HG03103 (cell line): Measurements from ENCODE around the gene ST8SIA6.

ENCODE experiments used
- ATAC-seq: cut with Tn5 transposase; IDR thresholded peaks from one replicate; pipeline ENCODE4 v1.9.1; 2021; ENCODE audit warnings: low read depth; ENCODE audit not compliant: unreplicated experiment

Gene ST8SIA6

DNA sequence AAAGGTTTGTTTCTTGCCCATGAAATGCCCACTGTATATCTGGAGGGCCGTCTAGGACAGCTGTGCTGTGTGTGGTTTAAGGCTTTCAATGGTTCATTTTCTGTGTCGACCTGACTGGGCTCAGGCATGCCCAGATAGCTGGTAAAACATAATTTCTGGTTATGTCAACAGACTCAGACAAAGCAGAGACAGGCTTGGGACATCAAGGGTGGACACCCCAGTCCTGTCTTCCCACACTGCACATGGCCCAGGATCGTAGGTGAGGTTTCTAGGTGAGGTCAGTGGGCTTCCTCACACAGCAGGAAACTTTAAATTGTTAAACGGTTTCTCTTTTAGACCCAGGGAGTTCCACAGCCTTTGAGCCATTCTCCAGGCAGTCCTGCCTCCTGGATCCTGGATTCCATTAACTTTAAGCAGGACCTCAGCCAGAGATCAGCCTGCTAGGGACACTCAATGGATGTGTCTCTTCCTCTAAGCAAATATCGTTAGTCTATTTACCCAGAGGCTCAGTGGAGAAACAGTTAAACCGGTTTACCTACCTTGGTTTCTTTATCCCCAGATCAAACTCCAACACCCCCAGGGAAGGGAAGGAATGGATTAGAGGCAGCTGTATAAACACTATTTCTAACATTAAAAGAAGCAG is 66.4 kb downstream of the ST8SIA6 start:
- no peak for ATAC-seq

DNA sequence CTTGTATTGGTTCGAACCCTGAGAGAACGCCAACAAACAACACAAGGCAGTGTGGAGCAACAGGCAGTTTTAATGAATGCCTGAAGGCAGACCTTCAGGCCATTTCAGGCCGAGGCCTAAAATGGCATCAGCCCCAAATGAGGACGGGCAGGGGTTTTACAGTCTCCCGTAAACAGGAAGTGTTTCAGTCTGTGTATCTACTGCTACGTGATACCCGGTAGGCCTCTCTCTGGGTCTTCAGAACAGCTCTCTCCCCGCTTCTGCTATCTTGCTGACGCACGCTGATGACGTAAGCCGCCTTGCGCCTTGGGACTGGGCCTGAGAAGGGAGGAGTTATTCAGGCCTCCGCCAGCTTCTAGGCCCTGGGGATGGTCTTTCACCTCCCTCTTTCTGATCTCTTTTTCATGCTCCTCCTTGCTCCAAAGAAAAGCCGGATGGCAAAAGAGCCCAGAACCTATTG is 67.7 kb downstream of the ST8SIA6 start:
- ATAC-seq: no peak

DNA sequence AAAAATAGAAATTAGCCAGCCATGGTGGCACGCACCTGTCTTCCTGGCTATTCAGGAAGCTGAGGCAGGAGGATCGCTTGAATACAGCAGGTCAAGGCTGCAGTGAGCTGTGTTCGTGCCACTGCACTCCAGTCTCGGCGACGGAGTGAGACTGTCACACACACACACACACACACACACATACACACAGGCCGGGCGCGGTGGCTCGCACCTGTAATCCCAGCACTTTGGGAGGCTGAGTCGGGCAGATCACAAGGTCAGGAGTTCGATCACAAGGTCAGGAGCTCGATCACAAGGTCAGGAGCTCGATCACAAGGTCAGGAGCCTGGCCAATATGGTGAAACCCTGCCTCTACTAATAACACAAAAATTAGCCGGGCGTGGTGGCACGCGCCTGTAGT is 68.4 kb downstream of the ST8SIA6 start:
- ATAC-seq: no peak

DNA sequence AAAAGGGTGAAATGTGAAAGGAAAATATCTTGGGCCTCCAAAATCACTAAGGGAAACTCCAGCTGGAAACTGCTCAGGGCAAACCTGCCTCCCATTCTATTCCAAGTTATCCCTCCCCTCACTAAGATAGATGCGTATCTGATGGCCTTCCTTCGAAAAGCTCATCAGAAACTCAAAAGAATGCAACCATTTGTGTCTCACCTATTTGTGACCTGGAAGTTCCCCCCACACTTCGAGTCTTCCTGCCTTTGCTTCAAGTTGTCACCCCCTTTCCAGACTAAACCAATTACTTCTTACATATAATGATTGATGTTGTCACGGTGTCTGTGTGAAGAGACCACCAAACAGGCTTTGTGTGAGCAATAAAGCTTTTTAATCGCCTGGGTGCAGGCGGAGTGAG is 69.3 kb downstream of the ST8SIA6 start:
- no peak for ATAC-seq

DNA sequence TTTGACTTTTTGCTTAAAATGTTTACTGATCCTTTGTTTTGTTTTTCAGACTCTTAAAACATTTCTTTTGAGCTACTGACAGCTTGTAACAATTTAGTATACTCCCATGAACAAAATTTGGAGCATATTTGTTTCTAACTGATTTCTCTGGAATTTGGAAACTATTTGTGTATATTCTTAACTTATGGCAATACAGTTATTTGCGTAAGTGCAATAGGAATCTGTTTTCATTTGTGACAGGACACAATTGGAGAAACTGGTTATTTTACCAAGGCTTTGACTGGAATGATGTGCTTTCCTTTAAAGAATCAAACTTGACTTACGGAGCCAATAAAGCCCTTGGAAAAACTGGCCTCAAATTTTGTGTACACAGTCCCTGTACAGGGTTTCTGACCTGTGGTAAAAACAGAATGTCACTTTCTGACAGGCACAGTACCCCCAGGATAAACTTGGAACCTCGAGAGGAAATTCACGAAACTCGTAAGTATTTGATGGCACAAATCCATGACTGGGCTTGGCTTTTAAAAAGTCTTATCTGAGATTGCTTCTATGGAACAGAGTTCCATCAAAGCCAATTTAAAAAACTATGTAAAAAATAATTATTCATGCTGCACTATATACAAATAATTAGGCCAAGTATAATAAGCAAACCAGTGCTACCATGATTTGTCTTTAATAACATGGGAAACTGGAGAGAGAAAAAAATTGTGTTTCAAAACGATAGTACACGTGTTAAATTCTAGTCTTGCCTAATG is 70.4 kb downstream of the ST8SIA6 start:
- ATAC-seq: no peak

DNA sequence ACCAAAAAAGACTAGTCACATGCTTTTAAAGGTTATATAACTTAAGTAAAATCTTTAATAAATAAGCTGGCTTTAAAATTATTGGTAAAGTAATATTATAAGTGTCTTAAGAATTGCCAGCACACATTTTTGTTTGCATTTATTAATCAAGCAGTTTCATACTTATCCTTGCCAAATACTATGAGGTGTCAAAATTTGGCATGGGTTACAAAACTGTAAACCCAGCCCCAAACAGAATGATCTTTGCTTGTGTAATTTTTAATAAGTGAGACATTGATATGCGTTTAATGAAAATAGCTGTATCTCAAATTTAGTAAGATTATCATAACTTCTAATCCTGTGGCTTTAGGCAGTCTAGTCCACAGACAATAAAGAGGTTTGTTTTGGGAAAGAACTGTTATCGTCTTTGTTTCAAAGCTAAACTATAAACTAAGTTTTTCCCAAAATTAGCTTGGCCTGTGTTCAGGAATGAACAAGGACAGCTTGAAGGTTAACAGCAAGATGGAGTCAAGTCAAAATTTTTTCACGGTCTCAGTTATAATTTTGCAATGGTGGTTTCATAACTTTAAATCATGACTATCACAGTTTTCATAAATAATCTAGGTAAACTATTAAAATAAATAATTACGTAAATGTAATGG is 72.8 kb downstream of the ST8SIA6 start:
- ATAC-seq: no peak

DNA sequence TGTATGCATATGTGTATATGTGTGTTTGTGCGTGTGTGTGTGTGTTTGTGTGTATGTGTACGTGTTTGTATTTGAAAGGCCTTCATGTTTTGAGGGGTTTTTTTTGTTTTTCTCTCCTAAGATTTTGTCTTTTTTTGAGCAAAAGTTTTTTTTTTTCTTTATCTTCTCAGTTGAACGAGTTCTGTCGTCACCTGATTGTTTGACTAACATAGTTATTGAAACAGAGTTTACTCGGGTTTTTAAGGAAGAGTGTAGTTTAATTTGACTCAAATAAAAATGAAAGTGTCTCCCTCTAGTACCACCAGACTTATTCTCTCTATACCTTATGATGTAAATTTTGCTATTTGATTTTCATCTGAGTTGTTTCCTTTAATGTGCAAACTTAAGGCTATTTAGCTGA is 73.5 kb downstream of the ST8SIA6 start:
- no peak for ATAC-seq

DNA sequence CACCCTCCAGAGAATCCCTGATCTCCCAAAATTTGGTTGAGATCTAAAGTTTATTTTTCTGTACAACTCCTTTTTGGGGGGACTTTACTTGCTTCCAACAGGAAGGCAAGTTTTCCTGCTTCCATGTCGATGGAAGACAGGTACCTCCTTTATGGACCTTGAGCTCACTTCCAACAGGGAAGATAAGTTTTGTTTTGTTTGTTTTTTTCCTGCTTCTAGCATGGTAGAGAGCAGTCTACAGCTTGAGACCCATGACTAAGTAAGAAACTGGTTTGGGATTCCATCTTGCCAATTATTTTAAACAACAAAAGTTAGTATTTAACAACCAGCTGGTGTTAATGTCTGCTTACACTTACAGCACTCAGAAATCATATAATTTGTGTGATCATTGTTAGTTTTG is 74.4 kb downstream of the ST8SIA6 start:
- ATAC-seq: no peak

DNA sequence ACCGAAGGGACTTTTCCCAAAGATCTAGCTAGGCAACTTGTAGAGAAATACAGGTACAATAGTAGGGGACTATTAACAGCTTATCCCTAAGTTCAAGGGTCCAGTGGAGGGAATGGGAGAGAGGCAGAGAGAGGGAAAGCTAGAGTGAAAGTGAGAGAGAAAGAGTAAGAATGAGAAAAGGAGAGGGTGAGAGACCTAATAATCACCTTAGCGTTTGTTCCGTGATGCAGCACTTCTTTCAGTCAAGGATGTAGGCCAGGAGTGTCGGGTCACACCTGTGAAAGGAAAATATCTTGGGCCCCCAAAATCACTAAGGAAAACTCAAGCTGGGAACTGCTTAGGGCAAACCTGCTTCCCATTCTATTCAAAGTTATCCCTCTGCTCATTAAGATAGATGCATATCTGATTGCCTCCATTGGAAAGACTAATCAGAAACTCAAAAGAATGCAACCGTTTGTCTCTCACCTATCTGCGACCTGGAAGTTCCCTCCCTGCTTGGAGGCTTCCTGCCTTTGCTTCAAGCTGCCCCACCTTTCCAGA is 75.2 kb downstream of the ST8SIA6 start:
- no peak for ATAC-seq

DNA sequence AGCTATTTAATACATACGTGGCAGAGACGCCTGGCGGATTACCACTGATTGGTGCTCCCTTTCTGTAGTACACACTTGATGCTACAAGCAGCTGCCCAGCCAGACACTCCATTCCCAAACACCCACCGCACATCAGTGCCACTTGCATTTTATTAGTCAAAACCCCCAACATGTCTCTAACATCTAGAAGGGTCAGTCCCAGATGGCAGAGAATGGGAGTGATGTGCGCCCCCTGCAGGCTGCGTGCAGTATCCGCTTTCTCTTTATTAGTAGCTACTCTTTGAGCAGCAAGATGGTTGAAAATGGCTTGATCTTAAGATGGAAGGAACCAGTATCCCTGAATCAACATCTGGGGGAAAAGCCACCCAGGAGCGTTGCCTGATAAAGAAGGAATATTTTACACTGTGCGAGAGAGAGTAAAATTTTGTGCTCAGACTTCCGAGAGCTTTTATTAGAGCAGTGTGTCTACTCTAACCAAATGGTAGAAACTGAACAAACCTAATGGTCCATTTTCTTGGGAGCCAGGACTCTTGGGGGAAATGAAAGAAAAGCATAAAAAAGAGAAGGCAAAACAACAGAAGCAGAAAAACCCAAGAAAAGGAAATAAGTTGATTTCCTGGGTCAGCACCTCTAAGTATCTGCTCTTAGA is 78.3 kb downstream of the ST8SIA6 start:
- peak; percentile 65 for ATAC-seq

DNA sequence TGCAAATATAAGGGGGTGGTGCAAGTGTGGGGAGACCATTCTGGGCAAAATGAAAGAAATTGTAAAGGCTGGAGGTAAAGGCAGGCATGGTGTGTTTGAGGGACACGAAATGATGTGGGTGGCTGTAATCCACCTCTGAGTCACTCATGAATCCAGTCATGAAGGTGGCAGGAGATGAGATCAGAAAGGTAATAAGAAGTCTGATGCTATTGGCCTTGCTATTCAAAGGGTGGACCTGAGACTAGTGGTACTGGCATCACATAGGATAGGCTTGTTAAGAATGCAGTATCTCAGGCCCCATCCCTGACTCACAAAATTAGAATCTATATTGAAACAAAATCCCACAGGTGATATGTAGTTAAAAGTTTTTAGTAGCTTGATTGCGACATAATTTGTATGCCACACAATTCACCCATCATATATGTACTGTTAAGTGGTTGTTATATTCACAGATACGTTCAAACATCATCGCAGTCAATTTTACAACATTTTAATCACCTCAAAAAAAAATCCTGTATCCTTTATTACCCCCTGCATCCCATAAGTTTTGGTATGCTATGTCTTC is 85.6 kb downstream of the ST8SIA6 start:
- ATAC-seq: no peak

DNA sequence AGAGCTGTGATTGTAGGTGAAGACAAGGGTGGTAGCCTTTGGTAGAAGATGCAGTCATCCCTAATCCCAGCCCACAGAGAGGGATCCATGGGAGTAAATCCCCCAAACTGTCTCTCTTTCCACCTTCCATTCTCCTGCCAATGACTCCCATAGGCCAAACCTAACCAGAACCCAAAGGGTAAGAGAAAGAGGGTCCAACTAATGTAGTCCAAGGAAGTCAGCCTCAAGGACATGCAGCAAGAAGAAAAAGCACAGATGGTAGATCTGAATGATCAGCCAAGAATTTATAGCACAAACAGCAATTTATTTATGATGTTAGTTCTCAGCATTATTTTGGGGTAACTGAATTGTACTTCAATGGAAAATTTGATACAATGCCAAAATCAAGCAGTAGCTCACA is 87.7 kb downstream of the ST8SIA6 start:
- no peak for ATAC-seq

DNA sequence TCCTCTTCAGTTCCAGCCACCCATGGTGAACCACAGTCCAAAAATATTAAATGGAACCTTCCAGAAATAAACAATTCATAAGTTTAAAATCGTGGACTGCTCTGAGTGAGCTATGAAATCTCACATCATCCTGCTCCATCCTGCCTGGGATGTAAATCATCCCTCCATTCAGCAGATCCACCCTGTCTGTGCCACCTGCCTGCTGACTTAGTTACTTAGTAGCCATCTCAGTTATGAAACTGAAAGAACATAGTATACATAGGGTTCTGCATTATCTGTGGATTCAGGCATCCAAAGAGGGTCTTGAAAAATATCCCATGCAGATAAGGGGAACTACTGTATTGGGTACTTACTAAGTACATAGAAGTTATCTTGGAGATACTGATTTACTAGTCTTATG is 89.0 kb downstream of the ST8SIA6 start:
- ATAC-seq: no peak

DNA sequence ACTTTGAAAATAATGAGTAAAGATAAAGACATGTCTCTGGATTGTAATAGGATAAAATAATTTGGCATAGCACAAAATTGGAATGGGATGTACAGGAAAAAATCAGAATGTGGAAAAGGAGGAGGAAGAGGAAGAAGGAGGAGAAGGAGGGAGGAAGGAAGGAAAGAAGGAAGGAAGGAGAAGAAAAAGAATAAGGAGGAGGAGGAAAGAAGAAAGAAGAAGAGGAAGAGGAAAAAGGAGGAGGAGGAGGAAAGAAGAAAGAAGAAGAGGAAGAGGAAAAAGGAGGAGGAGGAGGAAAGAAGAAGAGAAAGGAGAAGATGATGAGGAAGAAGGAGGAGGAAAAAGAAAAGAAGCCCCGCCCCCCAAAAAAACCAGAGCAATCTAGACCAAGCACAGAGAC is 95.9 kb downstream of the ST8SIA6 start:
- no peak for ATAC-seq

DNA sequence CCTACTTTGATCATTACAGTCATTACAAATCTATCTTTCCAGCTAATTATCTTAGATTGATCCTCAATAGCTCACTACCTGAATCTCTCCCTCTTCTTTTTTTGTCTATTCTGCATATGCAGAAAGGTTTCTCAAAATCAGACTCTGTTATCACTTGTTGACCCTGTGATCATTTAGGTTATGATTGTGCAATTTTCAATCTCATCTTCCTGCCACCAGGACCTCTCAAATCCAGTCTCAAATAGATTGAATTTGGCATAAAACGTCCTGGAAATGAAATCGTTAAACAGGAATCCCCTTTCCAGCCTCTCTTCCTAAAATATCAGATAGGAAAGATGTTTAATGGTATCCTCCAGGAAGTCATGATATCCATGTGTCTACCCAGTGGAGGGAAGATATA is 96.6 kb downstream of the ST8SIA6 start:
- no peak for ATAC-seq

DNA sequence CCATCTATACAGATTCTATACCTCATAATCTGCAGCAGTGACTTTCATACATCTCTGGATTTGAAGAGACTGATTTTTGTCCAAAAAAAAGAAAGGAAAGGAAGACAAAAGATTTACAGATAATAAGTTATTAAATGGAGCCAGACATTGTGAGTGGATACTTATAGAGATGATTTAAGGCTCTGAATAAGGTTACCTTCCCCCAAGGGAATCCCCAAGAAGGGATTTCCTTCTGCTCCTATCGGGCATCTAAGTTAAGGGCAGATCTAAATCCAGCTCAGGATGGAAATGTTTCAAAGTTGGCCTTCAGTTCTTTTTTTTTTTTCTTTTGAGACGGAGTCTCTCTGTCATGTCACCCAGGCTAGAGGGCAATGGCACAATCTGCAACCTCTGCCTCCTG is 97.6 kb downstream of the ST8SIA6 start:
- no peak for ATAC-seq

DNA sequence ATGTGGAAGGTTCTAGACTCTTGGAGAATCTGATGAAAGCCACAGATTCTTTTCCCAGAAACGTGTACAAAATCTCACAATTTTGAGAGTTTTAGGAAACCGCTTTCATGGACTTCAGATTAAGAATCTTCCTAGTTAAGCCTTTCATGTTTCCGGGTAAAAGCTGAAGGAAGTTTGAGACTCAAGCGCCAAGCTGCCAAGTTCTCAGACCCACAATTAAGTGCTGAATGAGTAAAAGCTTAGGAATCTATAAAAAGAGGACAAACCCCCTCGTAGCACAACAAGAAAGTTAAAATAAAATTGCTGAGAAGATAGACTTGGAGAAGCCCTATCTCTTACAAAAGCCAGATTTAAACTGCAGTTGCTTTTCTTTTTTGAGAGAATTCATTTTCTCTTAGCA is 99.6 kb downstream of the ST8SIA6 start:
- no peak for ATAC-seq

DNA sequence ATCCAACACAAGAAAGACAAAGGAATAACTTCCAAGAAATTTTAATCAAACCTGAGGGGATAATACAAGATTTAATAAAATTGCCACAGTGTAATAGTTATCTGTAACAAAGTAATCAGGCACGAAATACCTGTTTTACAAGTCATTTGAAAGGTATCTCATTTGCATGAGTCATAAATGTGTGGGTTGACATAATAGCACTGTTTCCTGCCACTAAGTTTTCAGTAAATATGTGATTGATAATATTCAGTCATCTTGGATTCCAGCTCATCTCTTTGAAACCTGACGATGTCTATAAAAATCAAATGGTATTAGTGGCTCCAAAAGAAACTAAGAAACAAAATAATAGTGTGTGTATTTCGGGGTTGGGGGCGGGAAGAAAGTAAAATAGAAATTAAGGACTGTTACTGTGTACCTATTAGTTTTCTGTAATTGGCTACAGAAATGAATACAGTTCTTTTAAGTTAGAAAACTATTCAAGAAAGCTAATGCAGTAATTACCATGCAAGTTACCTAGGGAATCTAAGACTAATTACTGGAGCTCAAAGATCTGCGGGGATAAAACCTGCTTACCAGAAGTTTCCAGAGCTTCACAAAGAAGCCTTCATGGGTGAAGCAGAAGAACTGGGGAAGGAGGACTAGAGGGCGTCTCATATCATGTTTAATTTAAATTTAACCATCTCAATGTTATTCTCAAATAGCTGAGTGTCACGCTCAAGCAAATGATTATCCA is 100.7 kb downstream of the ST8SIA6 start:
- ATAC-seq: no peak

DNA sequence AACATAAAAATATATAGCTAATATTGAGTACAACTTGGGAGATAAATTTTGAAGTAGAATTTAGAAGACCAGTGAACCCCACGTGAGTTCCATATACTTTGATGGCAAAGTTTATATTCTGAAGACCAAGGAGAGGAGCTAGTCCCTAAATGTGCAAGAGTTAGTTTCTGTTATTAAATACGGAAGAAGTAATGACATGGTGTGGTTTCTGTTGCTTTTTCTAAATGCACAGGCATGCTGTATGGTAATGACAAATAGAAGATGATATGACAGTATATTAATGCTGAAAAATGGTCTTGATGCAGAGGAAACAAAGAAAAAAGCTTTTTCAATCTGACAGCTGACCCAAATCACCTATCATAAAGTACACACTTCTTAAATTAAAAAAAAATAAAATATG is 101.8 kb downstream of the ST8SIA6 start:
- ATAC-seq: no peak

DNA sequence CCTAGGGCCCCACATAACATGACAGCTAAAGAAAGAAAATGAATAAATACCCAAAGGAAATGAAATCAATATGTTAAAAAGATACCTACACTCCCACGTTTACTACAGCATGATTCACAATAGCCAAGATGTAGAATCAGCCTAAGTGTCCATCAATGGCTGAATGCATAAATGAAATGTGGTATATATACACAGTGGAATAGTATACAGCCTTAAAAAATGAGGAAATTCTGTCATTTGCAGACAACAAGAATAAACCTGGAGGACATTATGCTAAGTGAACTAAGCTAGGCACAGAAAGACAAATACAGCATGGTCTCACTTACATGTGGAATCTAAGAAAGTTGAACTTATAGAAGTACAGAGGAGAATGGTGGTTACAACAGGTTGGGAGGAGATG is 102.9 kb downstream of the ST8SIA6 start:
- no peak for ATAC-seq
